Smooth muscle cell of the brain vasculature (primary cell): ENCODE data around the gene ATP6V0A1.
"Not testable (repeated sequence)": the region's sequence is repeated elsewhere in the genome, so short reads cannot be mapped to it uniquely, and the experiment has no call there.

Experiments used
- DNase-seq: peaks from one replicate; pipeline ENCODE4 v3.0.0-alpha.2; 2012; ENCODE audit warnings: low read depth, low spot score

ATP6V0A1 gene

GRCh38 chr17:42436391-42436790 is 22.3 kb upstream of the ATP6V0A1 start:
- DNase-seq = peak; percentile 89

- DNase-seq = no peak
These were observed 19.8 kb upstream of the ATP6V0A1 start for GRCh38 chr17:42438600-42439567.

- no peak for DNase-seq
These were observed 17.1 kb upstream of the ATP6V0A1 start for GRCh38 chr17:42441371-42442195.

GRCh38 chr17:42442196-42442565 is 16.5 kb upstream of the ATP6V0A1 start:
- no peak for DNase-seq

GRCh38 chr17:42449176-42449575 is 9.5 kb upstream of the ATP6V0A1 start:
- DNase-seq = not testable (repeated sequence)

GRCh38 chr17:42449838-42450237 is 8.8 kb upstream of the ATP6V0A1 start:
- DNase-seq = not testable (repeated sequence)

GRCh38 chr17:42451270-42451669 is 7.4 kb upstream of the ATP6V0A1 start:
- DNase-seq = not testable (repeated sequence)

- DNase-seq = no peak
These were observed 5.2 kb upstream of the ATP6V0A1 start for GRCh38 chr17:42453439-42453838.

GRCh38 chr17:42454987-42455386 is 3.7 kb upstream of the ATP6V0A1 start:
- not testable (repeated sequence) for DNase-seq

- no peak for DNase-seq
These were observed 2.2 kb upstream of the ATP6V0A1 start for GRCh38 chr17:42456223-42457106.

GRCh38 chr17:42457107-42457792 is 1.4 kb upstream of the ATP6V0A1 start:
- no peak for DNase-seq

GRCh38 chr17:42459256-42459800 is 650 bp downstream of the ATP6V0A1 start:
- no peak for DNase-seq

- DNase-seq = no peak
These were observed 1.2 kb downstream of the ATP6V0A1 start for GRCh38 chr17:42459801-42460281.

GRCh38 chr17:42460371-42460770 is 1.7 kb downstream of the ATP6V0A1 start:
- no peak for DNase-seq

GRCh38 chr17:42463976-42464400 is 5.3 kb downstream of the ATP6V0A1 start:
- DNase-seq = no peak

- DNase-seq = no peak
These were observed 9.2 kb downstream of the ATP6V0A1 start for GRCh38 chr17:42467889-42468288.

GRCh38 chr17:42472709-42473521 is 14.2 kb downstream of the ATP6V0A1 start:
- no peak for DNase-seq

GRCh38 chr17:42474276-42474675 is 15.6 kb downstream of the ATP6V0A1 start:
- DNase-seq = no peak

- DNase-seq = no peak
These were observed 16.4 kb downstream of the ATP6V0A1 start for GRCh38 chr17:42475121-42475520.
